ENCODE results near the gene PGRMC2. TPM values are rescaled to one million over a fixed set of nuclear protein-coding genes. Genes with fewer than 3 reads are reported as not detected.

The PGRMC2 gene, protein sequence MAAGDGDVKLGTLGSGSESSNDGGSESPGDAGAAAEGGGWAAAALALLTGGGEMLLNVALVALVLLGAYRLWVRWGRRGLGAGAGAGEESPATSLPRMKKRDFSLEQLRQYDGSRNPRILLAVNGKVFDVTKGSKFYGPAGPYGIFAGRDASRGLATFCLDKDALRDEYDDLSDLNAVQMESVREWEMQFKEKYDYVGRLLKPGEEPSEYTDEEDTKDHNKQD
- 171 TPM for polyA plus RNA-seq (2013, experiment 1 of 2; ENCODE audit: insufficient read length)
- polyA plus RNA-seq (2013, experiment 2 of 2; ENCODE audit: insufficient read length) = 169 TPM

DNA sequence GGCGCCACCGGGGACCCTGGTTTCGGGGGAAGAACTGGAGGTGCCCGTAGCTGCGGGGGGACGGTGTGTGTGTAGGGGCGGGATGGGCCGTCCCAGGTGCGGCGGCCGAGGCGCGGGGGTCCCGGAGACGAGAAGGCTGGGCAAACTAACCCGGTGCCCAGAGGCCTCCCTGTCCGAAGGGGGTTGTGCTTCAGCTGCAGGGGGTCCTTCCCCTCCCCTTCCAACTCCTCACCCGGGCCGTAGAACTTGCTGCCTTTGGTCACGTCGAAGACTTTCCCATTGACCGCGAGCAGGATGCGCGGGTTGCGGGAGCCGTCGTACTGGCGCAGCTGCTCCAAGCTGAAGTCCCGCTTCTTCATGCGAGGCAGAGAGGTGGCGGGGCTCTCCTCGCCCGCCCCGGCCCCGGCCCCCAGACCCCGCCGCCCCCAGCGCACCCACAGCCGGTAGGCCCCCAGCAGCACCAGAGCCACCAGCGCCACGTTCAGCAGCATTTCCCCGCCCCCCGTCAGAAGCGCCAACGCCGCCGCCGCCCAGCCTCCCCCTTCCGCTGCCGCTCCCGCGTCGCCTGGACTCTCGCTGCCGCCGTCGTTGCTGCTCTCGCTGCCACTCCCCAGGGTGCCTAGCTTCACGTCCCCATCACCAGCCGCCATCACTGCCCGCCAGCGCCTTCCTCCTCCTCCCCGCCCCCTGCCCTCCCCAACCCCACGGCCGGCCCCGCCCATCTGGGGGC lies at the start of gene PGRMC2:
TSS of gene PGRMC2 (minus strand) at position 673 of the 730 bp plus-strand sequence. CDS start at position 650, 23 bp downstream.
- peak; percentile 49 for DNase-seq

DNA sequence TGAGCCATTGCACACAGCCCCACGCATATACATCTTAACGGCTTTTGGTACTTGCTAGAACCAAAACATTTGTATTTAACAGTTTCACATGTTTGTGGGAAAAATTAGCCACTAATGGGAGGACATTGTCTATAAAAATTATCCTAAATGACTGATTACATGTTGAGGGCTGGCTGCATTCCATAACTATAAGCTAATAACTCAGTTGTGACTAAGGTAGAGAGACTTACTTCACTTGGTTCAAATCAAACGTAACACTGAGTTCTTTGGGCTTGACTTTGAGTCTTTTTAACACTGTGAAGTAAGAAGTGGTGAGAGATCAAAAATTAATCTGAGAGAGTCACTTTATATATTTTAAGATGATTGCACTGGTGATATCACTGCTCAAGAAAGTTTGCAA lies 47.9 kb upstream of the PGRMC2 start:
- peak; percentile 78 for DNase-seq

DNA sequence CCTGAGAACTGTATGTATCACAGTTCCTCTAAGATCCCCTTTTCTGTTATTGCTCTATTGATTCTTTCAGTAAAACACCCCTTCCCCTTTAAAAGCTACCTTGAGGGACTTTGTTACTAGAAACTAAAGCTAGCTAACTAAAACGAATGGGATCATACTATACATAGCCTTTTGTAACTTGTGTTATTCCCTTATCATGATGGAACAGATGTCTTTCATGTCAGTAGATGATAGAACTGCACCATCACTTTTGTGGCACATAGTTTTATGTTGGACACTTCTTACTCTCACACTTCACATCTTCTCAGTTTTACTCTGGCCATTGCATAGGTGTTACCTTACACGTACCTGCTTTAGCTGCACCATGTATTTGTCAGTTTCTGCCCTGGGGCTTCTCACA lies 46.6 kb upstream of the PGRMC2 start:
- no peak for DNase-seq

DNA sequence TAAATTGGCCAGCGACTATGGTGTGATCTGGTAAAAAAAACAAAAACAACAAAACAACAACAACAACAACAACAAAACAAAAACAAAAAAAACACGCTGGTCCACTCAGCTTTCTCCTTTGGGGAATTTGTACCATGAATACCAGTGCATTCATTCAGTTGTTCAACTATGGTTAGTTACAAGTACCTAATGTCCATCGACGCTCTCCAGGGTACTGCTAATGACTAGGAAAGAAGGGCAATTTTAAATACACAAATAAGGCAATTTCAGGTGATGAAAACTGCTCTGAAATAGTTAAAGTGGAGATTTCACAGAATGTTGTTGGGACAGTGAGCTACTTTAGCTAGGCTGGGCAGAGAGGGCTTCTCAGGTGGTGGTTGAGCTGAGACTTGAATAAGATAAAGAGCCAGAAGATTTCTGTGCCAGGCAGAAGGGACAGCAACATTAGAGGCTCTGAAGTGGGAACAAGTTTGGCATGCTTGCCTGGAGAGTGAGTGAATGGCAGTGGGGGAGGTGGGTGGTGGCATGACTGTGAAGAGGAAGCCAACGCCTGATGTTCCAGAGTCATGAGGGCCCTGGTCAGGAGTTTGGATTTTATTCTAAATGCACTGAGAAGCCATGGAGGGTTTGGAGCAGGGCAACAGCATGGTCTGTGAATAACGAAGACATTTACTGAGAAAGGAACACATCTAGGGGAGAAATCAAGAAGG lies 45.9 kb upstream of the PGRMC2 start:
- DNase-seq = no peak

DNA sequence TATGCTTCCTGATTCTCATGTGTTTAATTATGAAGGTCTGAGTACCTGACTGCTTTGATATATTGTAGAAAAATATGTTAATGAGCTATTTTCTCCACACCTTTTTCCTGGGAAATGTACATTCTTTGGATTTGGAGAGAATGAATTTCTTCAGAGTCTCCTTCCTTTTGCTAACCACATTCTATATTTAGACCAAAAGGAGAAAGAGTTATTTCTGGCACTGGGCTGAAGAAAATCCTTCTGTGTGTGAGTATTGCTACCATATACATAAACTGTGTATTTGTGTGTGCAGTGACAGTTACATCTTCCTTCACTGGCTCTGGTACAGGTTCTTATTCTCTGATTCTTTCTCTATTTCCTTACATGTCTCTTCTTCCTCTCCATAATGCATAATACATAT lies 44.5 kb upstream of the PGRMC2 start:
- DNase-seq = peak; percentile 51

DNA sequence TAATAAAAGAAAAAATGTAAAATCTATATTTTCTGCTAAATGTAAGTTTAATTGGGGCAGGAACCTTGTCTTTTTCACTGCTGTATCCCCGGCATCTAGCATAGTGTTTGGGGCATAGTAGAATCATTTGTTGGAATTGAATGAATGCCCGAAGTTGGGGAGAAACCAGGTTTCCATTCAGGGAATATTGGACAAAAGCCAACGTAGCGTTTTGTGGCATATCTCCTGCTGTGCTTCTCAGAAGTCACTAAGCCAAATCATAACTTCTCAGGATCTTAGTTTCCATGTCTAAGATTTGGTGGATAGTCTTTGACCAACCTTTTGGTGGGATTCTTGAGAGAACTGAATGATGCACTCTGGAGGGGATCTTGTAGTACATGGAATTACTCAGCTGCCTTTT lies 42.0 kb upstream of the PGRMC2 start:
- DNase-seq = no peak

DNA sequence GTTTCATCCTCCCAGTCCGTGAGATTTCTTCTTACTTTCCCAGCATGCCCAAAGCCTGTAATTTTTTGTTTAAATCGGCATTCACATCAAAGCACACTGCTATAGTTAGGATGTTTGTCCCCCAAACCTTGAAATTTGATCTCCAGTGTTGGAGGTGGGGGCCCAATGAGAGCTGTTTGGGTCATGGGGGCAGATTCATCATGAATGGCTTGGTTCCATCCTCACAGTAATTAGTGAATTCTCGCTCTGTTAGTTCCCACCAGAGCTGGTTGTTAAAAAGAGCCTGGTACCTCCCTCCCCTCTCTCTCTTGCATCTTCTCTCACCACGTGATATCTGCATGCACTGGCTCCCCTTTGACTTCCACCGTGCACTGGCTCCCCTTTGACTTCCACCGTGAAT lies 40.5 kb upstream of the PGRMC2 start:
- no peak for DNase-seq

DNA sequence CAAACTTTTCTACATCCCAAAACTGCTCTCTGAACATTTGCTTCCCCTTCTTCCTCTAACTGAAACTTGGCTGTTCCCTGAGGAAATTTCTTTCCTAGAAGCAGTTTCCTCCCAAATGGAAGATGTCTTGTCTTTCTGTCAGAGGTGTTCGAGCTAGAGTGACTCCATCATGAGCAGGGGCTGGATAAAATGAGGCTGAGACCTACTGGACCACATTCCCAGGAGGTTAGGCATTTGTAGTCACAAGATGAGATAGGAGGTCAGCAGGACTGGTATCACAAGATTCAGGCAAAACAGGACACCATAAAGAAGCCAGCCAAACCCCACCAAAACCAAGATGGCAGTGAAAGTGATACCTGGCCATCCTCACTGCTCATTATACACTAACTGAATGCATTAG lies 35.8 kb upstream of the PGRMC2 start:
- DNase-seq = no peak

DNA sequence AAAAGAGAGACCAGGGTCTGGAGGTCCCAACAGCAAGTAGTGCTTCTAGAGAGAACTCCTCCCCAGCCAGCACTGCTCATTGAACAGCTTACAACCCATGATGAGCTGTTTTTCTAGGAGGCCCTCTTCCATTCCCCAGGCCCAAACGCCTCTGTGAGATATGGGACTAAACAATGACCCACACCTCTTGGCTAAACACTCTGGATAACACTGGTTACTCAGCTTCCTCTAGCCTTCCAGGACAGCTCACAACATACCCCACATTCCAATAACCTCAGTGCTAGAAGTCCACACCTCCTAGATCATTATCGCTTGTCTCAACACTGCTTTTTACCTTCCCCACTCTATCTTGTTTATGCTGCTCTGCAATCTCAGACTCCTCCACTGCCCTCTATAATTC lies 35.4 kb upstream of the PGRMC2 start:
- DNase-seq = peak; percentile 89

DNA sequence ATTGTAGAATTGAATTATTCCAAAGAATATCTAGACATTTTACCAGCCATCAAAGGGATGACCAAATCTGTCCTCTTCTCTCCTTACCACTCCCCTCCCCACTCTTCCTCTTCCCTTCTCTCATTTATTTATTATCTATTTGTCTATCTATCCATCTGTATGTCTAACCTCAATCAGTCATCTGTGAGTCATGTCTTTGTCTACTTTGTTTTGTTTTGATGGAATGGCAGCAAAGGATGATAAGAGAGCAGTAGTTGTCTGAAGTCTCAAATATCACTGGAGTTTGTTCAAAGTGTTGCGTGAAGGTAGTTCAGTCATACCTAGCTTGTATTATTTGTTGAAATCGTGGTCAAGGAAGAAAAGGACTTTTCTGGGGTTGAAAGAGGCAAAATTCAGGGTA lies 34.7 kb upstream of the PGRMC2 start:
- peak; percentile 38 for DNase-seq

DNA sequence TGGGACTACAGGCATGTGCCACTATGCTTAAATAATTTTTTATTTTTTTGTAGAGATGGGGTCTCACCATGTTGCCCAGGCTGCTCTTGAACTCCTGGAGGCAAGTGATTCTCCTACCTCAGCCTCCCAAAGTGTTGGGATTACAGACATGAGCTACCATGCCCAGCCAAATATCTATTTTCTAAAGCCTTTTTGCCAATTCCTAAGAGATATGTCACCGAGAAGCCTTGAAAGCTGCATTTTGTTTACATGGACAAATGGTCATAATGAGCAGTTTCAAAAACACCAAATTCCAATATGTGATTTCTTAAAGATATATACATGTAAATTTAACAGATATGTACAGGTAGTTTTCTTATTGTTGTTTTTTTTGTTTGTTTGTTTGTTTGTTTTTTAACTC lies 33.0 kb upstream of the PGRMC2 start:
- DNase-seq = no peak

DNA sequence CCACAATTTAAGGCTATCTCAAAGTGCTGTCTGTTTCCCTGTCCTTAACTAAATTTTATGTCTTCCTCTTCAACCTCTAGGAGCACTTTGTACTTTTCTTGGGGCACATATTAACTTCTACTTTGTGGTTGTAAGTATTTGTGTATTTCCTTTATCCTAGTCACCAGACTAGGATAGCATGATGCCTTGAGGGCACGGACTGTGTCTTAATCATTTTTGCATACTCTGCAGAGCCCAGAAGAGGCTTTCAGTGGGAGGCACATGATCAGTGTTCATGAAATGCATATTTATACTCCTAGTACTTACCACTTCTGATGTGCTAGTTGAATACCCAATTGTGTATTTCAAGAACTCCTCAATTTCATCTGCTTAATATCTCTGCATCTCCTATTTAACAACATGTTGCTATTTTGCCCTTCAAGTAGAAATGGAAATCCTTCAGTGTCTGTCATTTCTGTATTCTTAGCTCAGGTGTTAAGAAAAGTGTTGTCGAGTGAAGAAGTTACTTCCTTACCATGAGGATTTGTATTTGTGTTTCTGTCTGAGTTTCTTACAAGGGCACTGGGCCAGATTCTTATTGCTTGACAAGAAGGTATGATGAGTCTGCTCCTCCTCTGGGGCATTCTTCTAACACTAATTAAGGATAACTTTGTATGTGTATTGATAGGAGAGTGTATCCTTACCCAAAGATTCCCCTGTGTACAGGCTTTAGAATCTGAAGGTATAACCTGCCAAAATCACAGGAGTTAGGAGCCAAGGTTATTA lies 28.3 kb upstream of the PGRMC2 start:
- DNase-seq = no peak

DNA sequence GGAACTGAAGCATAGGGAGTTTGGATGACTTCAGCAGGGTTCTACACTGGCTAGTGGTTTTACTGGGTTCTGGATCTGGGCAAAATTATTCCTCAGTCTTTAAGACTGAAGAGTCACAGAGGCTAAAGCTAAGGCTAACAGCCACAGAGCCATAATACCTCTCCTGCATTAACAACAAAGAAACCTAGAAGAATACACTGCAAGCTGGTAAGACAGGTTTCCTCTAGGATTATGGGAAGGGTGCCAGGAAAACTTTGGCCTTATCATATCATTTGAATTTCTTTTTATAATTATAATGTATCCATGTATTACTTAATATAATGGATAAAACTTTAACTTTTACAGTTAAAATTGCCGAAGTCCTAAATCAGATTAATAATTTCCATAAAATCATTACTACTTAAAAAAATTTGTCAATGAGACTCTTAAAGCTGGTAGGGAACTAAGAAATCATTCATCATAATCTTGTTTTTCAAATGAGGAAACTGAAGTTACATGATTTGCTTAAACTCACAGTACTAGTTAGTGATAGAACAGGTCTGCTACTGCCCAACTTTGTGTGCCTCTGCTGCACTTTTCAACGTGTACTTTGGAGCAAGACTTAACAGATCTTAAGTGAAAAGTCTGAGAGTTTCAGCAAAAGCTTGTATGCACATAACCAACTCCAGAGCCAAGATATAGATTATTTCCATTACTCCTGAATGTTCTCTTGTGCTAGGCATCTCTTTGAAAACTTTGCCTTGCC lies 24.2 kb upstream of the PGRMC2 start:
- no peak for DNase-seq

DNA sequence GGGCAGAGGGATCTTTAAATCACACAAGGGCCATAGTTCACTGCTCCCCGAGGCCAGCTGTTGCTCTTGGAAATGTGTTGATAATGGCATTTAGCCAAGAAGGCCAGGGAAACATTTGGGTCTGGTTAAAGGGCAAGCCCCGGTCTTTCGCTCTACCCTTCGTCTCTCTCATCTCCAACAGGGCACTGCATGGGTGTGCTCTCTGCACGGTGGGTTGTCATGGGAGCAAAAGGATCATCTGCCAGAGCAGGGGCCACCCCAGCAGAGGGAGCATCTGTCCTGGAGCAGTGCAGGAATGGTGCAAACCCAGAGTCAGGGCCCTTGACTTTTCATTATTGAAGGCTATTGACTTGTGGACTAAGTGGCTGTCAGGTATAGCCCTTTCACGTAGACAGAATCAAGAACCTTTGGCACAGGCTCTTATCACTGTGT lies 22.7 kb upstream of the PGRMC2 start:
- DNase-seq = no peak

DNA sequence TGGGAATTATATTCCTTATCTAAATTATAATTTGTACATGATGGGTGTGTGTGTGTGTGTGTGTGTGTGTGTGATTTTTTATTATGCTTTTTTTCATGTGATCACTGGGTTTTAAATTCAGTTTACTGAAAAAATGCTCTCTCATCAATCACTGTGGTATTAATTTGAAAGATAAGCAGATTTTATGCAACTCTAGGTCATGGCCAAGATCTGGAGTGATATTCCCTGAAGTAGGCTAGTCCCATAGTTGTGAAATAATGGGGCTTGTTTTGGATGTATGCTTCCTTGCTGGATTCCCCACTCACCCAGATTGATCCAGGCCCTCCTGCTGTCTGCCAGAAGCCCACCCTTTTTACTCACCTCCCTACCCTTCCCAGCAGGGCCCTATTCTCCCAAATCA lies 22.0 kb upstream of the PGRMC2 start:
- DNase-seq = no peak

DNA sequence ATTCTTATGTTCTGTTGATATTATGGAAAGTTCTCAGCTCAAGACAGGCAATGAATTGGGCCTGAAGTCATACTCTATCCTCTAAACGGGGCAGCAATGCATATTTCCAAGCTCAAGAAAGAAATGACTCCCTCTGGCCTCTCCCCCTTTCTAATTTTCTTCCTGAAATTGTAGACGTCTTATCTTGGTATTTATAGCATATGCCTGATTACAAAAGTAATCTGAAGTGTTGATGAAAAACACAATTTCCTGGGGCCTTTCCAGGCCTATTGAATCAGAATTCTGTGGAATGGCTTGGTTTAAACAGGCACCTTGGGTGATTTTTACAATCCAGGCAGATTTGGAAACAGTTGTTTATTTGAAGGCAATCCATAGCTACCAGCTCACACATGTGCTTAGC lies 21.4 kb upstream of the PGRMC2 start:
- DNase-seq = no peak

DNA sequence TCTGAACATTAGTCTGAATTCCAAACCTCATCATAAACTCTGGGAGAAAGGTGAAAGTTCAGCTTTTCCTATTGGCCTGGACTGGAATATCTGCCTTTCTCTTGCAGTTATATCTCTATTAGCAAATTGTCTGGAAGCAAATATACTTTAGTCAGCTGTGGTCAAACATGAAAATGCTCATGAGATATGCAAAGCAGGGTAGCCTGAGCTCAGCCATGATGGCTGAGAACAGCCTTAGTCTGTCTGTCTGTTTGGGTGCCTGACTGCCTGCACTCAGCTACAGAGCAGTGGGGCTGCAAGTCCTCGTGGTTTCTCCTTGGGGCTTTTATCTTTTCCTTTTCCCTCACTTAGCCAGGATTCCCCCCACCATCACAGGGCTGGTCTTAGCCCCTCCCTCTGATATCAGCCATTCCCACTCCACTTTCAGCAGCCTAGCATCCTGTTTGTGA lies 19.5 kb upstream of the PGRMC2 start:
- no peak for DNase-seq

DNA sequence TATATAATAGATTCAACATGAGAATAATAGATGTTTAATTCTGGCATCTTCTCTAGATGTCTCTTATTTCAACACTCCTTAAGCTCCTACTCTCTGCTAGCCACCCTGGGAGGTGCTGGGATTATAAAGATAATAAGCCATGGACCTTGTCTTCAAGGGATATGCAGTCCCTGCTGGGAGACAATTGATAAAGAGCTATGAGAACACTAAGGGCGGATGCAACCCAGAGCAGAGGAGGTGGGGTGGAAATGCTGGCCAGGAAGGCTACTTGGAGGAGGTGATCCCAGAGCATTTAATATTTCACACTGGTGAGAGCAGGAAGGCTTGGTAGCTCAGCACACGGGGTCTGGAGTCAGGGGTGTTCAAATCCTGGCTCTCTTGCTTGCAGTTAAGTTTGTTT lies 18.3 kb upstream of the PGRMC2 start:
- DNase-seq = no peak

DNA sequence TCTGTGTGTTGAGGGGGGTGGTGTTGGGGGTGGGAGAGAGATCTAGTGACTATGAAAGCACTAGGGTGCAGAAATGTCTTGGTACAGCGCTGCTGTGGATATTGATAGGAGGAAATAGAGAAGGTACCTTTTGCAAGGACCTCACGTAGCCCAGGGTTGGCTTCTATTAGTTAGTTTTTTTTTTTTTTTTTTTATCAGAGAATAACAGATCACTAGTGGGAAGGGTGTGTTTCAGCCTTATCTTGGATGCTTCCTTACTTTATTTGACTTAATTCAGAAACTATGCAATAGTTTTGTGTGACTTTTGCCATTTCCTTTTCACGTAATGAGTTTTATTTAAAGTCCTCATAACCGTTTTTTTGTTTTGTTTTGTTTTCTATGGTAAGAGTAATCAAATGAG lies 16.4 kb upstream of the PGRMC2 start:
- DNase-seq = no peak

DNA sequence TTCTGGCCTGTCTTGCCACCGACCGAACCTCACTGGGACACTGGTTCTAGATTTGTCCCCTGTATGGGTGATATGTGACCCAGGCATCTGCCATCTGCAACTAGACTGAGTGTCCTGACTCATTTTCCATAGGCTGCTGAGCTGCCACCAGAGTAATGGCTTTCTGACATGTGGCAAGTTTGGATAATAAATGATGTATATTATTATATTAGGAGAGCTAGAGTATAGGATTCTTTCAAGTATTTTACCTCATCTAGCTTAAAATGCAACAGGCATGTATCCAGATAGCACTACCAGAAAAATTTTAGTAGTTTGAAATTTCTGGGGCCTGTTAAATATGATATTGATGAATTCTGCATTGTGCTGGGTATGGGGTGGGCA lies 15.8 kb upstream of the PGRMC2 start:
- no peak for DNase-seq

DNA sequence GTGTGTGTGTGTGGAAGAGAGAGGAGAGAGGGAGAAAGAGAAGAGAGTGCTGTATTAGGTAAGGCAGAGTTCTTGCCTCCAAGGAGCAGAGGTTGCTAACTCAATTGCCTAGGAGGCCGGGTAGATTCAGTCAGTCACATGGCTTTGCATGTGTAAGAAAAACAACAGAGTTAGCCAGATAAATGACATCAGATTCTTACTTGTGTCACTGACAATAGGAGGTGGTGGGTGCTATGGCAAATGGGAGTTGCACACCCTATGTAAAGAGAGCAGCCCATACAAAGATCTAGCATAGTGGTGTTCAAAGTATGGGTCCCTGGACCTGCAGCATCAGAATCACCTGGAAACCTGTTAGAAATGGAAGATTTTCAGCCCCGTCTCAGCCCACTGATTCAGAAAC lies 14.4 kb upstream of the PGRMC2 start:
- no peak for DNase-seq

DNA sequence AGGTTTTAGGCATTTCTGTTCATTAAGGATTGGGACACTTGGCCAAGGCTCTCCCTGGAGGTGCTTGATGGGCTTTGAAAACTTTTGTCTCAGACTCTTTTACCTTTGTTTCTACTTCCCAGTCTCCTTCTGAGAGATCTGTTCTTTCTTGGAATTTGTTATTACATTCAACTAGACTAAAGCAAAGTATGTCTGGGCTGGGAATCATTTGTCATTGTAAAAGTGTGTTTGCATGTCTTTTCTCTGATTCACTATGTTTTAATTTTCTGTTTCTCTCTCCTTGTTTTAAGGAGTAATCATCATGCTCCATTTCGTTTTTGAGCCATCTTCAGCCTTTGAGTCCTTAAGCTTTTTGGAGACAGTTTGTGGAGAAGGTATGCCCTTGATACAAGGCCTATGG lies 12.2 kb upstream of the PGRMC2 start:
- peak; percentile 32 for DNase-seq
